Neural cell (in vitro differentiated cells): Measurements from ENCODE around the gene TTC34. TPM values are rescaled to one million over a fixed set of nuclear protein-coding genes. Genes with fewer than 3 reads are reported as not detected.
A peak's percentile ranks its signal among the peaks of the same experiment; 100 is the strongest.

Experiments used
- H2AFZ ChIP-seq: fragments of 200-600, 300-800 bp; sonication (generic), shearing (Covaris generic); 2 replicates; pipeline ENCODE4 v1.6.0; 2014; ENCODE audit warnings: low read depth, mild to moderate bottlenecking, antibody characterized with exemption, low read length, moderate library complexity
- H3F3A ChIP-seq: fragments of 200-600 bp; shearing (Covaris generic); 2 replicates; pipeline ENCODE4 v1.6.1; 2016; ENCODE audit warnings: mild to moderate bottlenecking, moderate library complexity, mixed read lengths, antibody characterized with exemption, low read length; ENCODE audit not compliant: insufficient read depth, poor library complexity, severe bottlenecking
- H3K27ac ChIP-seq: fragments of 200-600, 300-800 bp; sonication (generic), shearing (Covaris generic); 2 replicates; pipeline ENCODE4 v1.5.1; 2014; ENCODE audit warnings: mild to moderate bottlenecking, low read length, moderate library complexity
- H3K27me3 ChIP-seq: fragments of 300-800, 200-600 bp; sonication (generic), shearing (Covaris generic); 2 replicates; pipeline ENCODE4 v1.6.0; 2014; ENCODE audit warnings: mild to moderate bottlenecking, low read depth, low read length, moderate library complexity; ENCODE audit not compliant: insufficient read depth
- H3K36me3 ChIP-seq: fragments of 300-800, 200-600 bp; sonication (generic), shearing (Covaris generic); 2 replicates; pipeline ENCODE4 v1.5.1; 2014; ENCODE audit warnings: mild to moderate bottlenecking, antibody characterized with exemption, low read length, moderate library complexity; ENCODE audit not compliant: insufficient read depth
- H3K4me2 ChIP-seq: fragments of 300-800, 200-600 bp; sonication (generic), shearing (Covaris generic); 2 replicates; pipeline ENCODE4 v1.6.0; 2014; ENCODE audit warnings: mild to moderate bottlenecking, low read length
- H3K4me3 ChIP-seq: fragments of 300-800, 200-600 bp; sonication (generic), shearing (Covaris generic); 2 replicates; pipeline ENCODE4 v1.5.1; 2014; ENCODE audit warnings: mild to moderate bottlenecking, low read length, moderate library complexity
- H3K79me2 ChIP-seq: fragments of 200-600 bp; shearing (Covaris generic); replicated peaks from 2 replicates; pipeline ENCODE4 v1.6.0; 2014; ENCODE audit warnings: mild to moderate bottlenecking, low read length, moderate library complexity; ENCODE audit not compliant: insufficient read depth
- H3K9ac ChIP-seq: fragments of 300-800, 200-600 bp; sonication (generic), shearing (Covaris generic); 2 replicates; pipeline ENCODE4 v1.6.1; 2016; ENCODE audit warnings: mild to moderate bottlenecking, low read length, mixed read lengths
- H3K9me2 ChIP-seq: fragments of 200-600 bp; shearing (Covaris generic); 2 replicates; pipeline ENCODE4 v1.6.1; 2016; ENCODE audit warnings: mild to moderate bottlenecking, low read length, mixed read lengths; ENCODE audit not compliant: insufficient read depth
- H3K9me3 ChIP-seq: fragments of 200-600, 300-800 bp; sonication (generic), shearing (Covaris generic); 2 replicates; pipeline ENCODE4 v1.6.1; 2016; ENCODE audit warnings: mild to moderate bottlenecking, mixed run types, low read length, moderate library complexity, mixed read lengths
- H4K20me1 ChIP-seq: fragments of 200-600 bp; shearing (Covaris generic); 2 replicates; pipeline ENCODE4 v1.6.1; 2016; ENCODE audit warnings: mild to moderate bottlenecking, mixed run types; ENCODE audit not compliant: insufficient read depth
- EP300 ChIP-seq: fragments of 450-650 bp; conservative IDR thresholded peaks from 2 replicates; pipeline ENCODE4 v1.6.1; 2014; ENCODE audit warnings: antibody characterized with exemption, mild to moderate bottlenecking, moderate library complexity; ENCODE audit not compliant: poor library complexity, severe bottlenecking
- EZH2 ChIP-seq: fragments of 200-600, 300-800 bp; shearing (Covaris generic), sonication (generic); IDR thresholded peaks from 2 replicates; pipeline ENCODE4 v1.6.1; 2014; ENCODE audit warnings: antibody characterized with exemption, low read length, borderline replicate concordance, mild to moderate bottlenecking; ENCODE audit not compliant: insufficient read depth, poor library complexity, severe bottlenecking
- MXI1 ChIP-seq: fragments of 450-650 bp; conservative IDR thresholded peaks from 2 replicates; pipeline ENCODE4 v1.6.1; 2014; ENCODE audit warnings: antibody characterized with exemption, mild to moderate bottlenecking; ENCODE audit not compliant: poor library complexity, severe bottlenecking
- POLR2AphosphoS5 ChIP-seq: IDR thresholded peaks from 2 replicates; pipeline ENCODE4 v1.6.1; 2012
- RAD21 ChIP-seq: fragments of 450-650 bp; conservative IDR thresholded peaks from 2 replicates; pipeline ENCODE4 v1.6.1; 2014; ENCODE audit warnings: antibody characterized with exemption, mild to moderate bottlenecking, moderate library complexity
- REST ChIP-seq: IDR thresholded peaks from 2 replicates; pipeline ENCODE4 v1.6.1; 2012; ENCODE audit warnings: borderline replicate concordance
- SMC3 ChIP-seq: fragments of 450-650 bp; conservative IDR thresholded peaks from 2 replicates; pipeline ENCODE4 v1.6.1; 2014; ENCODE audit warnings: antibody characterized with exemption, mild to moderate bottlenecking, moderate library complexity; ENCODE audit not compliant: poor library complexity
- TAF1 ChIP-seq: IDR thresholded peaks from 2 replicates; pipeline ENCODE4 v1.6.1; 2012; ENCODE audit warnings: low read depth
- polyA plus RNA-seq: library from polyadenylated mRNA; depleted of rRNA; stranded (reverse); fragments of >200 nt; gene quantifications from 2 replicates; pipeline ENCODE4 v1.2.3, GENCODE V29; 2014
- TF ChIP-seq, protein P1 (sequence below): fragments of 450-650 bp; IDR thresholded peaks from 2 replicates; pipeline ENCODE4 v1.5.1; 2014; ENCODE audit warnings: antibody characterized with exemption, mild to moderate bottlenecking, moderate library complexity; ENCODE audit not compliant: poor library complexity, severe bottlenecking

The TTC34 gene
- polyA plus RNA-seq, 1 donor from 2014 or later, result 0.05 TPM

DNA sequence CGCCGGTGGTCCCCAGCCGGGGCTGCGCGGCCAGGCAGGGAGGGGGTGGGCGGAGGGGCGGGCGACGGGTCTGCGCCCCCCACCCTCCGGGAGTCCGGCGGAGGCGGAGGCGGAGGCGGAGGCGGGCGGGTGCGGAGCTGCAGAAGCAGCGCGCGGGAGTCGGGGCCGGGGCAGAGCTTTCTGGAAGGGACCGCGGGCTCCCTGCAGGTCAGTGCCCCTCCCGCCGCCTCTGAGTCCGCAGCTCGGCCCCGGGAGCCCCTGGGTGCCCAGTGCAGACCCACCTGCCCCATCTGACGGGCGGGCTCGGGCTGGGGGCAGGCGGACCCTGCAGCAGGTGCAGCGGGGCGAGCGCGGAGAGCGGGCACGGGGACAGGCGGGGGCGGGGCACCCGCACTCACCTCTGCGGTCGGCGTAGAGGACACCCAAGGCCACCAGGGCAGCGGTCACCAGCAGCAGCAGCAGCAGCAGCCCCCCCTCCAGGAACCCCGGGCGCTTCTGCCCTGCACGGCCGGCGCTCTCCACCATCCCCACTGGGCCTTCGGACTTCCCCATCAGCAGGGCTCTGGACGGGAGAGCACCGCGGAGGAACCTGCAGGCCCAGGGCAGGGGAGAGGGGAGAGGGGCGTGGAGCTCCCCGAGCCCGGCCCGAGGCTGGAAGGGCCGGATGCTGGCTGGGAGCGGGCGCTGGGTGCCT is 172.4 kb downstream of the TTC34 start:
- TF ChIP-seq, protein P1, sequence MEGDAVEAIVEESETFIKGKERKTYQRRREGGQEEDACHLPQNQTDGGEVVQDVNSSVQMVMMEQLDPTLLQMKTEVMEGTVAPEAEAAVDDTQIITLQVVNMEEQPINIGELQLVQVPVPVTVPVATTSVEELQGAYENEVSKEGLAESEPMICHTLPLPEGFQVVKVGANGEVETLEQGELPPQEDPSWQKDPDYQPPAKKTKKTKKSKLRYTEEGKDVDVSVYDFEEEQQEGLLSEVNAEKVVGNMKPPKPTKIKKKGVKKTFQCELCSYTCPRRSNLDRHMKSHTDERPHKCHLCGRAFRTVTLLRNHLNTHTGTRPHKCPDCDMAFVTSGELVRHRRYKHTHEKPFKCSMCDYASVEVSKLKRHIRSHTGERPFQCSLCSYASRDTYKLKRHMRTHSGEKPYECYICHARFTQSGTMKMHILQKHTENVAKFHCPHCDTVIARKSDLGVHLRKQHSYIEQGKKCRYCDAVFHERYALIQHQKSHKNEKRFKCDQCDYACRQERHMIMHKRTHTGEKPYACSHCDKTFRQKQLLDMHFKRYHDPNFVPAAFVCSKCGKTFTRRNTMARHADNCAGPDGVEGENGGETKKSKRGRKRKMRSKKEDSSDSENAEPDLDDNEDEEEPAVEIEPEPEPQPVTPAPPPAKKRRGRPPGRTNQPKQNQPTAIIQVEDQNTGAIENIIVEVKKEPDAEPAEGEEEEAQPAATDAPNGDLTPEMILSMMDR, result no peak
- TF ChIP-seq EZH2 (no peak), REST (no peak), EP300 (no peak), TAF1 (no peak), RAD21 (no peak), POLR2AphosphoS5 (no peak), SMC3 (no peak), MXI1 (no peak)
- Histone ChIP-seq H3K9ac (peak overlapping the region; percentile 34), H2AFZ (no peak overlapping the region), H3K9me2 (no peaks in the 10 kb centered on the region), H3K9me3 (no peaks in the 10 kb centered on the region), H3K27ac (no peak overlapping the region), H3K79me2 (no peaks in the 10 kb centered on the region), H4K20me1 (no peaks in the 10 kb centered on the region), H3K27me3 (peaks cover 31% of the 10 kb centered on the region), H3K36me3 (no peaks in the 10 kb centered on the region), H3F3A (no peaks in the 10 kb centered on the region), H3K4me2 (no peak overlapping the region), H3K4me3 (peak overlapping the region; percentile 63)

GRCh38 chr1:2628191-2628932 is 173.1 kb downstream of the TTC34 start:
- H3K27me3 ChIP-seq, result peaks cover 31% of the 10 kb centered on the region
- H3K9me3 ChIP-seq, result no peaks in the 10 kb centered on the region
- H3K4me3 ChIP-seq, result peak overlapping the region; percentile 63

More at GRCh38 chr1:2628191-2628932, 173.1 kb downstream of the TTC34 start:
- Histone ChIP-seq H3K9ac (peak overlapping the region; percentile 34), H3K36me3 (no peaks in the 10 kb centered on the region), H3K4me2 (no peak overlapping the region), H4K20me1 (no peaks in the 10 kb centered on the region), H3K9me2 (no peaks in the 10 kb centered on the region), H3F3A (no peaks in the 10 kb centered on the region), H3K79me2 (no peaks in the 10 kb centered on the region), H3K27ac (no peak overlapping the region), H2AFZ (no peak overlapping the region)
- TF ChIP-seq POLR2AphosphoS5, result no peak
- TF ChIP-seq, protein P1, result no peak
- no peak for TF ChIP-seq MXI1
- TF ChIP-seq SMC3, result no peak
- TF ChIP-seq EP300, result no peak
- TF ChIP-seq REST, result no peak
- TF ChIP-seq EZH2, result no peak
- TF ChIP-seq RAD21, result no peak
- TF ChIP-seq TAF1, result no peak
